K562 (cell line): Measurements from ENCODE around the gene NPB. TPM values are rescaled to one million over a fixed set of nuclear protein-coding genes. Genes with fewer than 3 reads are reported as not detected.

Source experiments
- ATAC-seq: fragments of 200-7000 bp; cut with Tn5 transposase; 3 replicates; pipeline ENCODE4 v1.9.1; 2020; ENCODE audit warnings: moderate library complexity
- BruUV-seq: library from RNA; stranded (reverse); fragments of 400-500 nt; replicated peaks from 2 replicates; lab custom pipeline; 2021; lab: Mats Ljungman, UMichigan
- CTCF ChIA-PET: fragments of 300-600 bp; formaldehyde crosslinking; extraction: SDS; loops from one replicate; lab custom pipeline; 2021; ENCODE audit warnings: low intra/inter-chr PET ratio; lab: Yijun Ruan, JAX
- POLR2A ChIA-PET: fragments of 300-600, 350-650 bp; sonication (Branson Sonifier 250); formaldehyde crosslinking; extraction: SDS; loops from one replicate; lab custom pipeline; 2021; ENCODE audit warnings: antibody characterized with exemption, inconsistent platforms; lab: Yijun Ruan, JAX
- DNase-seq, 4 experiments: peaks; one replicate each; pipeline versions ENCODE4 v3.0.0 to v3.0.0-alpha.2; 2011 to 2018; ENCODE audit warnings: low spot score in 3 of 4, mixed read lengths in 3 of 4; ENCODE audit errors: extremely low read depth in 1 of 4
- FAIRE-seq: peaks from 2 replicates; lab custom pipeline; 2011; peaks lifted over from hg19 to GRCh38; lab: Jason Lieb, UNC
- H2AFZ ChIP-seq: 2 replicates; pipeline ENCODE4 v1.6.0; 2011; ENCODE audit warnings: low read depth, low read length, control low read depth, inconsistent platforms
- H3K27ac ChIP-seq: fragments of 200-600 bp; 3 replicates; pipeline ENCODE4 v1.8.0; 2011; ENCODE audit warnings: low read depth, mild to moderate bottlenecking, control low read depth, inconsistent platforms, low read length, moderate library complexity, mixed read lengths; ENCODE audit errors: extremely low read depth
- H3K27me3 ChIP-seq, 2 experiments: fragments of 300-600 bp in 1 of 2; 2 replicates in 1 of 2; 3 replicates in 1 of 2; pipeline versions ENCODE4 v1.6.0 to v1.8.0; 2011; ENCODE audit warnings: inconsistent platforms in 2 of 2, low read length in 2 of 2, mild to moderate bottlenecking in 1 of 2, mixed read lengths in 1 of 2, moderate library complexity in 1 of 2; ENCODE audit not compliant: control insufficient read depth in 2 of 2, insufficient read depth in 2 of 2
- H3K36me3 ChIP-seq: fragments of 300-600 bp; 3 replicates; pipeline ENCODE4 v1.8.0; 2011; ENCODE audit warnings: mild to moderate bottlenecking, low read length, inconsistent platforms; ENCODE audit not compliant: control insufficient read depth, insufficient read depth
- H3K4me1 ChIP-seq, 2 experiments: fragments of 200-600 bp in 1 of 2; replicated peaks in 1 of 2; 2 replicates in 1 of 2; 3 replicates in 1 of 2; pipeline versions ENCODE4 v1.5.1 to v1.8.0; 2011; ENCODE audit warnings: inconsistent platforms in 2 of 2, low read length in 2 of 2, mild to moderate bottlenecking in 1 of 2, mixed read lengths in 1 of 2, moderate library complexity in 1 of 2; ENCODE audit not compliant: control insufficient read depth in 2 of 2, insufficient read depth in 2 of 2
- H3K4me2 ChIP-seq: 2 replicates; pipeline ENCODE4 v1.6.1; 2011; ENCODE audit warnings: low read length, control low read depth, inconsistent platforms, mixed read lengths; ENCODE audit not compliant: insufficient read depth
- H3K4me3 ChIP-seq: fragments of 200-600 bp; sonication (generic), shearing (Covaris generic); 2 replicates; pipeline ENCODE4 v1.5.1; 2016; ENCODE audit warnings: control low read depth, inconsistent platforms
- H3K79me2 ChIP-seq: fragments of 200-600 bp; 3 replicates; pipeline ENCODE4 v1.8.0; 2011; ENCODE audit warnings: low read length, inconsistent platforms; ENCODE audit not compliant: control insufficient read depth, insufficient read depth
- H3K9ac ChIP-seq, 2 experiments: 2 replicates each; pipeline versions ENCODE4 v1.6.0 to v1.6.1; 2011; ENCODE audit warnings: low read depth in 2 of 2, low read length in 2 of 2, control low read depth in 1 of 2, inconsistent platforms in 1 of 2, mild to moderate bottlenecking in 1 of 2, mixed read lengths in 1 of 2; ENCODE audit not compliant: insufficient read depth in 1 of 2
- H3K9me1 ChIP-seq: one replicate; pipeline ENCODE4 v1.6.0; 2011; ENCODE audit warnings: inconsistent platforms, mild to moderate bottlenecking, low read length, moderate library complexity; ENCODE audit not compliant: control insufficient read depth, insufficient read depth
- H3K9me3 ChIP-seq: replicated peaks from 2 replicates; pipeline ENCODE4 v1.5.1; 2011; ENCODE audit warnings: low read depth, low read length, inconsistent platforms; ENCODE audit not compliant: control insufficient read depth, insufficient read depth
- H4K20me1 ChIP-seq: replicated peaks from 2 replicates; pipeline ENCODE4 v1.6.1; 2011; ENCODE audit warnings: low read length, inconsistent platforms, mixed read lengths; ENCODE audit not compliant: control insufficient read depth, insufficient read depth
- PCBP1 ChIP-seq: fragments of 200-400 bp; formaldehyde crosslinking; IDR thresholded peaks from 2 replicates; pipeline ENCODE4 v1.6.1; 2018; ENCODE audit warnings: mild to moderate bottlenecking, low read depth, low read length; ENCODE audit not compliant: poor library complexity, severe bottlenecking
- WGBS: fragments of 100-300 bp; shearing (Covaris generic); methylation state at CpG from one replicate; pipeline ENCODE4 v1.1.6; 2016; ENCODE audit warnings: low coverage, mixed read lengths; ENCODE audit not compliant: insufficient coverage; ENCODE audit errors: missing lambda C conversion rate; 5-methylcytosine and 5-hydroxymethylcytosine counted together
- in situ Hi-C: fragments of 300-500 bp; cut with MboI; formaldehyde crosslinking; loops from 4 replicates; pipeline ENCODE4 v1.15.0; 2018; ENCODE audit warnings: inconsistent platforms, mixed read lengths
- intact Hi-C: fragments of 100-400 bp; cut with micrococcal nuclease; formaldehyde crosslinking; loops from 2 replicates; pipeline ENCODE4 v1.14.2; 2022
- polyA plus RNA-seq, 8 experiments: library from polyadenylated mRNA; depleted of rRNA in 4 of 8; stranded (reverse) in 5 of 8; unstranded in 3 of 8; fragments of >200 nt; fragmentation: Nextera tagmentation in 2 of 8; fragmentation: Illumina TruSeq in 1 of 8; extraction: Ambion mirVana in 2 of 8; extraction: Trizol in 1 of 8; gene quantifications; 2 replicates each; pipeline versions ENCODE4 v1.2.1 to v1.2.3, GENCODE V29; 2011 to 2014; ENCODE audit warnings: inconsistent platforms in 1 of 8, missing spikeins in 1 of 8
- total RNA-seq, 7 experiments: library from RNA; depleted of rRNA in 6 of 7; stranded (reverse); fragments of >200 nt in 6 of 7; fragmentation: Illumina TruSeq in 2 of 7; extraction: Trizol in 2 of 7; gene quantifications; 2 replicates each; pipeline versions ENCODE4 v1.2.1 to v1.2.3, GENCODE V29; 2011 to 2021; ENCODE audit warnings: low replicate concordance in 1 of 7
- TF ChIP-seq, protein P1 (sequence below): fragments of 450-650 bp; IDR thresholded peaks from 2 replicates; pipeline ENCODE4 v1.6.1; 2016
- TF ChIP-seq, protein P2 (sequence below): sonication (generic); formaldehyde crosslinking; IDR thresholded peaks from 2 replicates; pipeline ENCODE4 v1.5.0; 2020; ENCODE audit warnings: missing genetic modification reagents

Gene NPB
- total and polyA plus RNA-seq, 9 of the 15 experiments (the other 6 are each of a cell fraction or from before 2014, with no cell fraction given) = 0.03 to 0.61 (median 0.14) TPM; not detected in 2

DNA sequence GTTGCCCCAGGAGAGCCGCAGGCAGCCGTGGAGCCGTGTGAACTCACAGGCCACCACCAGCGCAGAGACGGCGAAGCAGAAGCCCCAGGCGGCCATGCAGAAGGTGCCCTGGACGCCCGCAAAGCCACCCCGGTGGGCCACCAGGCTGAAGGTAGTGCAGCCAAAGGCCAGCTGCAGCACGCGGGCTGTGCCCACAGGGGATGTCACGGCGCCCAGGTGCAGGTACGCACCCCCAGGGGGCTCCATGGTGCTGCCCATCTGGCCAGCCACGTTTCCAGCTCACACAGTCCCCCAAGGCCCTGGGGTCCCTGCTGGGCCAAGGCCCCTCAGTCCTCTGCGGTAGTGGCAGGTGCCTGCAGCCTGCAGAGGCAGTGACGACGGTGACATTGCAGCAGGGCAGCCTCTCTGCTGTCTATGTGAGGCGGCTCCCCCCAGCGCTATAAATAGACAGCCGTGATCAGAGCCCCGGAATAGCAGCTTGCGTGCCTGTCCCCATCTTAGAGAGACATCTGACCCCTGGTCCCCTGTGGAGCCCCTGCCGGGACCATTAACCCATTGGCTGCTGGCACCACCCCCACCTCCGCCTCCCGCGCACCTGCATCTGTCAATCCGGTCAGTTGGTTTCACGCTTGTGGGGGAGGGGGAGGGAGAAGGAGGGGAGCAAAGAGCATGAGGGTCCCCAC lies 39.6 kb downstream of the NPB start (continued):
- TF ChIP-seq, protein P1, sequence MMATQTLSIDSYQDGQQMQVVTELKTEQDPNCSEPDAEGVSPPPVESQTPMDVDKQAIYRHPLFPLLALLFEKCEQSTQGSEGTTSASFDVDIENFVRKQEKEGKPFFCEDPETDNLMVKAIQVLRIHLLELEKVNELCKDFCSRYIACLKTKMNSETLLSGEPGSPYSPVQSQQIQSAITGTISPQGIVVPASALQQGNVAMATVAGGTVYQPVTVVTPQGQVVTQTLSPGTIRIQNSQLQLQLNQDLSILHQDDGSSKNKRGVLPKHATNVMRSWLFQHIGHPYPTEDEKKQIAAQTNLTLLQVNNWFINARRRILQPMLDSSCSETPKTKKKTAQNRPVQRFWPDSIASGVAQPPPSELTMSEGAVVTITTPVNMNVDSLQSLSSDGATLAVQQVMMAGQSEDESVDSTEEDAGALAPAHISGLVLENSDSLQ = 0 out of 2 replicates have a peak, but pooled peaks have one; percentile 15

DNA sequence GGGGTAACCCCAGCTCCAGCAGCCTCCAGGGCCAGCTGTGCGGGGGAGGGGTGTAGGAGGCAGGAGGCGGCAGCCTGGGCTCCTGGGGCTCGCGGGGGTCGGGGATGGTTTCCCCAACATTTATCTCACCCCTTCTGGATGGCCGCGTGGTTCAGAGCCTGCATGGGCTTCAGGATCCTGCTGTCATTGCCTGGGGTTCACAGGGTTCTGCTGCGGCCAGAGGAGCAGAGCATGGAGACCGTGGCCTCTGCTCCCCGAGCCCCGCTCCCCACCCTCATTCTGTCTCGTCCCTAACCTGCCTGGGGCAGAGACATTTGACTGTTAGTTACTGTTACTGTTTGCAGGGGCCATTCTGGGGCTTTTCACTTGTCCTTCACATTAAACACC lies 40.1 kb downstream of the NPB start:
- in situ Hi-C loops (no loop called here), intact Hi-C loops (no loop called here)
- H3K9ac ChIP-seq = peak overlapping the region in 1 of 2 experiments; percentile 55; a peak in 1 of 4 replicates
- H3K4me3 ChIP-seq = no peak overlapping the region
- ChIA-PET CTCF (no interaction called here), POLR2A (interaction anchor here (0.6 to 1.3 kb wide), 3 partner anchors 13 to 93 kb away, joined by 3 to 8 read pairs (median 5); no protein-coding TSS in a partner anchor)
- no peak overlapping the region for H3K4me2 ChIP-seq
- no peak for FAIRE-seq
- no peak overlapping the region for H3K27ac ChIP-seq
- BruUV-seq = no TSS peak
- DNase-seq = no peak
- no peaks in the 10 kb centered on the region for H4K20me1 ChIP-seq
- no peaks in the 10 kb centered on the region; the same call in 2 of the 3 replicates for H3K79me2 ChIP-seq
- no peaks in the 10 kb centered on the region for H3K9me1 ChIP-seq
- TF ChIP-seq, protein P2, sequence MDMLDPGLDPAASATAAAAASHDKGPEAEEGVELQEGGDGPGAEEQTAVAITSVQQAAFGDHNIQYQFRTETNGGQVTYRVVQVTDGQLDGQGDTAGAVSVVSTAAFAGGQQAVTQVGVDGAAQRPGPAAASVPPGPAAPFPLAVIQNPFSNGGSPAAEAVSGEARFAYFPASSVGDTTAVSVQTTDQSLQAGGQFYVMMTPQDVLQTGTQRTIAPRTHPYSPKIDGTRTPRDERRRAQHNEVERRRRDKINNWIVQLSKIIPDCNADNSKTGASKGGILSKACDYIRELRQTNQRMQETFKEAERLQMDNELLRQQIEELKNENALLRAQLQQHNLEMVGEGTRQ (CRISPR knock-in tag) = no peak
- peak; percentile 29 for TF ChIP-seq PCBP1
- no peaks in the 10 kb centered on the region for H3K9me3 ChIP-seq
- H3K36me3 ChIP-seq = no peaks in the 10 kb centered on the region
- WGBS = 53% methylated on average over 7 of the region's 12 CpGs
- ATAC-seq = no peak
- peak overlapping the region; percentile 55 for H2AFZ ChIP-seq
- no peaks in the 10 kb centered on the region for H3K27me3 ChIP-seq
- peaks cover 0 to 46% of the 10 kb centered on the region in 2 experiments; a peak in 3 of 5 replicates for H3K4me1 ChIP-seq
